ENCODE data around the gene JCHAIN.
"Not testable (repeated sequence)": the region's sequence is repeated elsewhere in the genome, so short reads cannot be mapped to it uniquely, and the experiment has no call there.

The JCHAIN gene

GRCh38 chr4:70687821-70688794 lies 21.8 kb upstream of the JCHAIN start, which contains the start of gene UTP3:
TSS of gene UTP3 (plus strand) at chr4:70688532. CDS start at chr4:70688678, 146 bp downstream.
- peak; percentile 99 for DNase-seq

GRCh38 chr4:70687392-70687791 lies 21.1 kb upstream of the JCHAIN start:
- DNase-seq = peak; percentile 35

GRCh38 chr4:70682142-70682541 lies 15.8 kb upstream of the JCHAIN start:
- DNase-seq = not testable (repeated sequence)

- DNase-seq = no peak
These were observed 15.4 kb upstream of the JCHAIN start for GRCh38 chr4:70681704-70682103.

- peak; percentile 24 for DNase-seq
These were observed 14.6 kb upstream of the JCHAIN start for GRCh38 chr4:70680934-70681333.

GRCh38 chr4:70678383-70678999 lies 12.2 kb upstream of the JCHAIN start:
- DNase-seq = no peak

- no peak for DNase-seq
These were observed 10.3 kb upstream of the JCHAIN start for GRCh38 chr4:70676554-70677090.

DNA sequence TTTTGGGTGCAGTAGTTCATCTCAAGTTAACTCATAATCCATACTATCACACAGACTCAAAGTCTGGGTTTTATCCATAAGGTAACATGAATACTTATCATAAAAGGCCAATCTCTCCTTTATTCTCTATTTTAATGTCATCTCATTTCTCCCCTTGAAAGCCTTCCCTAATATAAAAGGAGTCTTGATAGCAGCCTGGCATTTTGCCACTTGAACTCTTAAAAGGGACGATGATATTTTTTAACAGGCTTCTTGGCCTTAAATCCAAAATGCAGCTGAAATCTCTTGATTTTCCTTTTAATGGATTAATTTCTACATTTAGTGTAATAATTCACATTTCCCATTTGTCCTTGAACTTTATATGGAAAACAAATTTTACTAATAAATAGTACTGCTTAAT lies 8.4 kb upstream of the JCHAIN start:
- DNase-seq = no peak

DNA sequence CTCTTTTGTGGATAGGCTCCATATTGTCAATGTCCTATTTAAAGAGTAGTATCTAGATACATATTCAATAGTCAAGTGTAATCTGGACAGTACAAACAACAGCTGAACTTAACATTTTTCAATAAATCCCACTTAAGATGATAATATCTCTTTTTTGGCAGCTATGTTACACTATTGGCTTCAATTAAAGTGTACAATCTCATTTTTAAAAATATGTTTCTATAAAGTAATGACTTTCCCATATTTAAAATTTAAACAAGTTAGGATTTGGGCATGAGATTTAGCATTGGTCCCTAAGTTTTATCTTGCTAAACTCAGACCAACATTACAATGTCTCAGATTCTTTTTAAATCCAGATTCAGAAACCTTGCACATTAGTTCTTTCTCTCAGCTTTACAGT lies 7.9 kb upstream of the JCHAIN start:
- DNase-seq = no peak

GRCh38 chr4:70671091-70671490 lies 4.8 kb upstream of the JCHAIN start:
- no peak for DNase-seq

GRCh38 chr4:70670332-70671014 lies 4.2 kb upstream of the JCHAIN start:
- no peak for DNase-seq

- DNase-seq = no peak
These were observed 1.6 kb upstream of the JCHAIN start for GRCh38 chr4:70667740-70668535.

GRCh38 chr4:70661309-70661922 lies 4.9 kb downstream of the JCHAIN start:
- not testable (repeated sequence) for DNase-seq

DNA sequence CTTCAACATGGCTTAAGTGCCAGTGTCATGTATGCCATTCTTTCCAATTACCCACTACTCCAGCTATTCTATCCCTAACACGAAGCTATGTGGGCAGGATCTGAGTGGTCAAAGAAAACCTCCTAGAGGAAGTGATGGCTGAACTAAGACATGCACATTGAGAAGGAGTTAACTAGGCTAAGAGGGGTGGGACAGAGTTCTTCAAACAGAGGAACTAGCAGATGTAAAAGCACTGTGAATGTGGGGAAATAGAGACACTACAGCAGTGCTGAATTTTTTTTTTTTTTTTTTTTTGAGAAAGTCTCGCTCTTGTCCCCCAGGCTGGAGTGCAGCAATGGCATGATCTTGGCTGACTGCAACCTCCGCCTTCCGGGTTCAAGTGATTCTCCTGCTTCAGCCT lies 6.2 kb downstream of the JCHAIN start:
- DNase-seq = peak; percentile 28

- no peak for DNase-seq
These were observed 7.9 kb downstream of the JCHAIN start for GRCh38 chr4:70658418-70658817.

GRCh38 chr4:70657326-70657725 lies 9.0 kb downstream of the JCHAIN start:
- no peak for DNase-seq

- peak; percentile 79 for DNase-seq
These were observed 11.7 kb downstream of the JCHAIN start for GRCh38 chr4:70654605-70655011.

- DNase-seq = peak; percentile 70
These were observed 14.3 kb downstream of the JCHAIN start for GRCh38 chr4:70651864-70652506.

DNA sequence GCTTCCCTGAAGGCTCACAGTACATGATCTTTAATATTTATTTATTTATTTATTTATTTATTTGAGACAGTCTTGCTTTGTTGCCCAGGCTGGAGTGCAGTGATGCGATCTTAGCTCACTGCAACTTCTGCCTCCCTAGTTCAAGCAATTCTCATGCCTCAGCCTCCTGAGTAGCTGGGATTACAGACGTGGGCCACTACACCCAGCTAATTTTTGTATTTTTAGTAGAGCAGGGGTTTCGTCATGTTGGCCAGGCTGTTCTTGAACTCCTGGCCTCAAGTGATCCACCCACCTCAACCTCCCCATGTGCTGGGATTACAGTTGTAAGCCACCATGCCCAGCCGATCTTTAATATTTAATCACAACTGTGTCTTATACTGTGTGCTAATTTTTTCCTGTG lies 15.6 kb downstream of the JCHAIN start:
- DNase-seq = not testable (repeated sequence)

- no peak for DNase-seq
These were observed 26.1 kb downstream of the JCHAIN start for GRCh38 chr4:70640192-70640591.

DNA sequence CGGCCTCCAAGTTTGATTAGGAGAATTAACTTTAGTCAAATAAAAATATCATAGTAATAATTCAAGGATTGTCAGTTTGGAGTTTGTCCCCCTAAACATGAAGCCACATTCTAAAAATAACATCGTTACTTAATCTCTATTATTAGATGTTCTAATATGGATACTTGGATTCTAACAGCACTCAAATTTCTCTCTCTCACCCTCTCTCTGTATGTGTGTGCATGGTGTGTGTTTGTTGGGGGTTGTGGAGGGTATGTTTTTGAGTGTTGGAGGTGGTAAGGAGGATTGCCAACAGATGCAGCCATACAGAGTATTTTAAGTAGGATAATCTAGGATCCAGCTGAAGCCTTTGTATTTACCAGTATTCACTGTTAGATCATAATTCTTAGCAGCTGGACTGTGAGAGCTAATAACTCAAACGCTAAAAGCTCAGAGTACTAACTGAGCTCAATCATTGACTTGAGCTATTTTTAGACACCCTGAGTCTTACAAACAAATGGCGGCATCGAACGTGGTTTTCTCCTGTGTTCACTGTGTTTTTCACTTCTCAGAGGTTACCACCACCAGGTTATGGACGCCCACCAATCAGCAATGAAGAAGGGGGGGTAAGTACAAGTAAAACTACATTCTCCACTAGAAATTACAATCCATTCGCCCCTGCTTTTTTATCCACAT lies 28.9 kb downstream of the JCHAIN start:
- DNase-seq = no peak

All from hematopoietic multipotent progenitor cell treated with erythropoietin and hydrocortisone succinate and interleukin-3 and kit ligand, for 4 days (in vitro differentiated cells).